Brain microvascular endothelial cell (primary cell): ENCODE measurements around the gene FBXW7.

ENCODE experiments used
- DNase-seq: peaks from one replicate; pipeline ENCODE4 v3.0.0-alpha.2; 2020
- H3K27ac ChIP-seq: fragments of 250-450 bp; sonication (Bioruptor Pico); 2 replicates; pipeline ENCODE4 v1.5.1; 2020; ENCODE audit warnings: mild to moderate bottlenecking, moderate library complexity
- H3K27me3 ChIP-seq: fragments of 250-450 bp; sonication (Bioruptor Pico); replicated peaks from 2 replicates; pipeline ENCODE4 v1.5.1; 2020; ENCODE audit warnings: mild to moderate bottlenecking
- H3K36me3 ChIP-seq: fragments of 250-450 bp; sonication (Bioruptor Pico); replicated peaks from 2 replicates; pipeline ENCODE4 v1.5.1; 2020; ENCODE audit warnings: mild to moderate bottlenecking
- H3K4me3 ChIP-seq: 2 replicates; pipeline ENCODE4 v1.5.1; 2011; ENCODE audit warnings: low read depth, mild to moderate bottlenecking, control low read depth, low read length, moderate library complexity
- CTCF ChIP-seq: IDR thresholded peaks from 2 replicates; pipeline ENCODE4 v1.5.1; 2011; ENCODE audit warnings: low read depth, mild to moderate bottlenecking, moderate library complexity, low read length, control low read depth, inconsistent platforms; ENCODE audit errors: missing control alignments
- in situ Hi-C: cut with HindIII; loops from 2 replicates; pipeline ENCODE4 v1.10.0; 2017; ENCODE audit warnings: low sequenced_read_pairs, low pct_ligation_motif_present

FBXW7 gene

GRCh38 chr4:152346526-152346925, 189.4 kb downstream of the FBXW7 start:
- Histone ChIP-seq H3K27me3 (no peaks in the 10 kb centered on the region), H3K36me3 (no peaks in the 10 kb centered on the region), H3K27ac (no peak overlapping the region), H3K4me3 (no peak overlapping the region)
- no peak for DNase-seq
- in situ Hi-C loops = no loop called here
- TF ChIP-seq CTCF = no peak

GRCh38 chr4:152344001-152344400, 191.9 kb downstream of the FBXW7 start:
- in situ Hi-C loops = no loop called here
- TF ChIP-seq CTCF = no peak
- no peak overlapping the region for H3K27ac ChIP-seq

GRCh38 chr4:152342293-152342692, 193.6 kb downstream of the FBXW7 start:
- H3K27ac ChIP-seq = no peak overlapping the region
- no peak overlapping the region for H3K4me3 ChIP-seq
- TF ChIP-seq CTCF = no peak
- no peaks in the 10 kb centered on the region for H3K27me3 ChIP-seq
- DNase-seq = peak; percentile 52
- H3K36me3 ChIP-seq = no peaks in the 10 kb centered on the region
- in situ Hi-C loops = no loop called here

More at GRCh38 chr4:152344001-152344400, 191.9 kb downstream of the FBXW7 start:
- Histone ChIP-seq H3K27me3 (no peaks in the 10 kb centered on the region), H3K36me3 (no peaks in the 10 kb centered on the region), H3K4me3 (no peak overlapping the region)
- no peak for DNase-seq

- Histone ChIP-seq H3K27me3 (no peaks in the 10 kb centered on the region), H3K4me3 (no peak overlapping the region), H3K27ac (no peak overlapping the region), H3K36me3 (no peaks in the 10 kb centered on the region)
- DNase-seq = no peak
- in situ Hi-C loops = no loop called here
- TF ChIP-seq CTCF = no peak
Observed at GRCh38 chr4:152340818-152341217, 195.1 kb downstream of the FBXW7 start.

GRCh38 chr4:152339576-152339975, 196.3 kb downstream of the FBXW7 start:
- Histone ChIP-seq H3K36me3 (no peaks in the 10 kb centered on the region), H3K4me3 (no peak overlapping the region), H3K27me3 (no peaks in the 10 kb centered on the region), H3K27ac (no peak overlapping the region)
- in situ Hi-C loops = no loop called here
- DNase-seq = no peak
- TF ChIP-seq CTCF = no peak

- no peak for DNase-seq
- TF ChIP-seq CTCF = no peak
- in situ Hi-C loops = no loop called here
- Histone ChIP-seq H3K27ac (no peak overlapping the region), H3K27me3 (no peaks in the 10 kb centered on the region), H3K4me3 (no peak overlapping the region), H3K36me3 (peaks cover 2% of the 10 kb centered on the region)
Observed at GRCh38 chr4:152334931-152335330, 201.0 kb downstream of the FBXW7 start.
